Mammary epithelial cell (primary cell): Measurements from ENCODE around the gene DDX56.

Experiments used
- EZH2 ChIP-seq: IDR thresholded peaks from 2 replicates; pipeline ENCODE4 v1.6.1; 2012; ENCODE audit warnings: low read length, inconsistent platforms, borderline replicate concordance
- TF ChIP-seq, protein P1 (sequence below), 2 donors: IDR thresholded peaks in 1 of 2; conservative IDR thresholded peaks in 1 of 2; 2 replicates each; pipeline ENCODE4 v1.5.1; 2011 to 2012; ENCODE audit warnings: inconsistent platforms in 2 of 2, low read length in 2 of 2, mild to moderate bottlenecking in 2 of 2, control low read depth in 1 of 2, low read depth in 1 of 2; ENCODE audit not compliant: insufficient read depth in 1 of 2; ENCODE audit errors: extremely low read depth in 1 of 2

DNA sequence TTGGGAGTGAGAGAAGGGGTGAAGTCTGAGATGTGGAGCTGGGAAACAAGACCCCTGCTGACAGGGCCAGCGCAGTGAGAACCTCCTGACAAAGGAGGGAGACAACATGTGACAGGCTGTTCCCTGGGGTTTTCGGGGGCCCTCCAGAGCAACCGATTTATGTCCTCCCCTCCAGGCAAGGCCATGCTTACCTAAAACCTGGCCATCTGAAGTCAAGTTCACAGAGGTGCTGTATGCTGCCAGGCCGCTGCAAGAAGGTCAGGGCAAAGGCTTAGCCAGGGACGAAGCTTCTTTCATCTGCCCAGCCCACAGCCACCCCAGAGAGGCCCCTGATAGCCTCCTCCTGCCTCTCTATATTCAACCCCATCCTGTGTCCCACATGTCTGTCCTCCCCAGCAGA lies 53.1 kb downstream of the DDX56 start:
- TF ChIP-seq, protein P1, sequence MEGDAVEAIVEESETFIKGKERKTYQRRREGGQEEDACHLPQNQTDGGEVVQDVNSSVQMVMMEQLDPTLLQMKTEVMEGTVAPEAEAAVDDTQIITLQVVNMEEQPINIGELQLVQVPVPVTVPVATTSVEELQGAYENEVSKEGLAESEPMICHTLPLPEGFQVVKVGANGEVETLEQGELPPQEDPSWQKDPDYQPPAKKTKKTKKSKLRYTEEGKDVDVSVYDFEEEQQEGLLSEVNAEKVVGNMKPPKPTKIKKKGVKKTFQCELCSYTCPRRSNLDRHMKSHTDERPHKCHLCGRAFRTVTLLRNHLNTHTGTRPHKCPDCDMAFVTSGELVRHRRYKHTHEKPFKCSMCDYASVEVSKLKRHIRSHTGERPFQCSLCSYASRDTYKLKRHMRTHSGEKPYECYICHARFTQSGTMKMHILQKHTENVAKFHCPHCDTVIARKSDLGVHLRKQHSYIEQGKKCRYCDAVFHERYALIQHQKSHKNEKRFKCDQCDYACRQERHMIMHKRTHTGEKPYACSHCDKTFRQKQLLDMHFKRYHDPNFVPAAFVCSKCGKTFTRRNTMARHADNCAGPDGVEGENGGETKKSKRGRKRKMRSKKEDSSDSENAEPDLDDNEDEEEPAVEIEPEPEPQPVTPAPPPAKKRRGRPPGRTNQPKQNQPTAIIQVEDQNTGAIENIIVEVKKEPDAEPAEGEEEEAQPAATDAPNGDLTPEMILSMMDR (conservative IDR thresholded peaks at IDR 0.05 in 1 of 2, IDR thresholded peaks at IDR 0.05 in 1 of 2; ENCODE audit: extremely low read depth in 1 of 2, insufficient read depth in 1 of 2, low read depth in 1 of 2, low read length in 2 of 2), result no peak
- no peak for TF ChIP-seq EZH2
